ENCODE results near the gene LRIG1.

GRCh38 chr3:66427951-66428474 is 72.8 kb downstream of the LRIG1 start:
- TF ChIP-seq CTCF (IDR thresholded peaks at IDR 0.05) (no peak), POLR2AphosphoS5 (IDR thresholded peaks at IDR 0.05) (no peak), EP300 (IDR thresholded peaks at IDR 0.05) (no peak)

All from sigmoid colon (tissue), 4 donors.